ENCODE data around the gene SLX4IP.

Gene SLX4IP

GRCh38 chr20:10467681-10468339, 32.7 kb downstream of the SLX4IP start:
- DNase-seq: no peak

DNA sequence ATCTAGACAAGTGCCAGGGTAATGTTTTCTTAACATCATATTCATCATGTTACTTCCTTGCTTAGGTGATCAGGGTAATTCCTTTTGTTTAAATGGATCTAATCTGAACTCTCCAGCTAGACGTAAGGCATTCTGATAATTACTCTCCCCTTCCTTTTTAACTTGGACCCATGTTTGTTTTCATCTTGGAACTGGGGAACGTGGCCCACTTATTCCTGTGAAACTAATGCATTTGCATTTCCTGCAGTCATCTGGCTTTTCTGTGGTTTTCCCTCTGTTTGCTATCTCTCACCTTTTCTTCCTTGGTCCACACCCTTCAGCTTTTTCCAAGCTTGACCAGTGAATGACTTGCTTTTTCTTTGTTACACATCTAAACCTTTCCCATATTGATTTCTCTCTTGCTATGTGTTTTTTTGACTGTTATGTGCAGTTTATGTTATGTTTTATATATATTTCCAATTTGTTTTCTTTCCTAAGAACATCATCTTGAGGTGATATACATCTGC, 33.3 kb downstream of the SLX4IP start:
- DNase-seq: no peak

- no peak for DNase-seq
Measured at GRCh38 chr20:10469056-10469455, 34.0 kb downstream of the SLX4IP start.

- DNase-seq: no peak
Measured at GRCh38 chr20:10469599-10469998, 34.5 kb downstream of the SLX4IP start.

GRCh38 chr20:10470276-10470675, 35.2 kb downstream of the SLX4IP start:
- no peak for DNase-seq

DNA sequence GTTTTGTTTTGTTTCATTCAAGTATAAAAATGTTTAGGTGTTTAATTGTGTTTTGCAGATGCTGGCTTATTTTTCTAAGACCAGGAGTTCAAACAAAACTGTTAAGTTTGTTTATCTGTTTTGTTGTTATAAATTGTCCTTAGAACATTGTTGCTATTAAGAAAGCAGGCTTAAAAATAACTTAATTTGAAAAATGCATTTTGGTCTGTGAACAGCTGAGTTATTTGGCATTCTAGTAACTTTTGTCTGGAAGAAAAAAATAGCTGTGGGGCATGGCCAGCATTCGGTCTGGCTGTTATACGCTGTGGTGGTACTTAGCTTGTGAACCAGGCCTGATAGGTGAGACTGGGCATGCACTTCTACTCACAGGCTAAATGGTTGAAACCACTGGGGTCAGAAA, 37.8 kb downstream of the SLX4IP start:
- no peak for DNase-seq

- DNase-seq: no peak
Measured at GRCh38 chr20:10474606-10475184, 39.6 kb downstream of the SLX4IP start.

DNA sequence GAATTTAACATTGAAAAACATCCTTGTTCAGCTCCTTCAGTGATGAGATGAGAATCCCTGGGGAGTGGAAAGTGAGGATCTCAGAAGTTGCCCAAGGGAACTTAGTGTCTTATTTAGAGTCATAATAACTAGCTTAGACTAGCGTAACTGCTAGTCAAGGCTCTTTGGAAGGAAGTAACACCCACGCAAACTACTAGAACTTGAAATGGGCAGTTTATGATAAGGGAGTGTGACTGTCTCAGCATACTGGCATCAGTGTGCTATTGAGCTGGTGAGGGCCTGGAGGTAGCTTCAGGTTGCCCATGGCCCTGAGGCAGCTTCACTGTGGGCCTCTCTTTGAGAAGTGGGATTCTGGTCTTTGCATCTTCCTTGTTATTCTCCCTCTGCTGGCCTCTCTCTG, 40.1 kb downstream of the SLX4IP start:
- no peak for DNase-seq

DNA sequence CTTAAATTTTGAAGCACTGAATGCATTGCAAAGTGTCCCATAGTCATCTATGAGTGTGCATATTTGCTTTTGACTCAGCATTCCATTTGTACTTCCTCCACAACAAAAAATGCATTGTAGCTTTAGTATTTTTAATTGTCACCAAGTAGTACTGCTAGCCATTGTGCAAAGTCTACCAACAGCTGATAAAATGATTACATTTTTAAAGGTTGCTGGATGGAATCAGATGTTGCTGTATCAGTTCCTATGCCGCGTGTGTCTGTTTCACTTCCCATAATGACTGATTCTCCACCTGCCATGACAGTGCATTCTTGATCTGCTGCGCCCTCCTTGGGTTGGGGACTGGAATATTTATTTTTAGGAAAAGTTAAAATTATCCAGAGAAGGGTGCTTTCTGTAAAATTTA, 41.2 kb downstream of the SLX4IP start:
- no peak for DNase-seq

GRCh38 chr20:10478205-10478604, 43.1 kb downstream of the SLX4IP start:
- no peak for DNase-seq

GRCh38 chr20:10478930-10479329, 43.8 kb downstream of the SLX4IP start:
- no peak for DNase-seq

GRCh38 chr20:10481676-10482075, 46.6 kb downstream of the SLX4IP start:
- DNase-seq: no peak

- DNase-seq: no peak
Measured at GRCh38 chr20:10483691-10484090, 48.6 kb downstream of the SLX4IP start.

DNA sequence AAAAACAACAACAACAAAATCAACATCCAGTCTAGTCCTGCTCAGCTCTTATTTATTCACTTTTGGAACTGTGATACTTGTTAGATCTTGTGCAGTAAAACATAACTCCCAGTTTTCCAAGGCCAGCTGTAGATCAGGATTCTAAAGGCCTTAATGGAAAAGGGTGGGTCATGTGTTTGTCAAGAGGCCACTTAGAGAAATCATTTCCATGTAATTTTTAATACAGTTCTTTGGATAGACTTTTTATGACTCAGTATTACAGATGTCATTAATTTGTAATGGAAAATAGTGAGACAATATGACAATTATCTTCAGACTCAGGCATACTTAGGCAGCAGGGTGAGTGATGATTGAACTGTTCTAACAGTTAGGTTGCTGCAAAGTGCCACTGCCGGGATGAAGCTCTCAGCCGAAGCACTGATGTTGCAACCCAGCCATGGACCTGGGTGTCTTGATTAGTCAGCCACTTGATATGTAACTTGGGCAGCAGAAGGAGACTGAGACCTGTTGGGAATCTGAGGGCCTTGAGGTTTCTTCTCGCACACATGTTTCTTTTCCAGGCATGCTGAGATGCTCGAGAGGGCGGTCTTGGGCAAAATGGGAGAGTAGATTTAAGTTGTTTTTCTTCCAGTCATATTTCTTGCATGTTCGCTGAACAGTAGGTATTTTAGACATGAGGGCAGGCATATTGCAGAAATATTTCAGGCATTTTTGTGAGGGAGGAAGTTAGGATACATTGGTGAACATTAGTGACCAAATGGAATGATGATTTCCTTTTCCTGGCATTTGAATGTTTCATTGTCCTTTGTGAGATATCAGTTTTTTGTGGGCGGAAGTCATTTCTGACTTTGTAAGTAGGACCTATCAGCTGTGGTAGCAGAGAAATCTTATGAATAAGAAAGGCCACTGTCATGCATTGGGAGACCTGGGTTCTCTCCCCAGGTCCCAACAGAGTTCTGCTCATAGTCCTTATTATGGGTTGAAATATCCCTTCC, 52.3 kb downstream of the SLX4IP start:
- peak; percentile 50 for DNase-seq

GRCh38 chr20:10488534-10488933, 53.4 kb downstream of the SLX4IP start:
- no peak for DNase-seq

GRCh38 chr20:10489853-10490252, 54.7 kb downstream of the SLX4IP start:
- DNase-seq: no peak

GRCh38 chr20:10490257-10490656, 55.2 kb downstream of the SLX4IP start:
- no peak for DNase-seq

- no peak for DNase-seq
Measured at GRCh38 chr20:10490706-10491105, 55.6 kb downstream of the SLX4IP start.

DNA sequence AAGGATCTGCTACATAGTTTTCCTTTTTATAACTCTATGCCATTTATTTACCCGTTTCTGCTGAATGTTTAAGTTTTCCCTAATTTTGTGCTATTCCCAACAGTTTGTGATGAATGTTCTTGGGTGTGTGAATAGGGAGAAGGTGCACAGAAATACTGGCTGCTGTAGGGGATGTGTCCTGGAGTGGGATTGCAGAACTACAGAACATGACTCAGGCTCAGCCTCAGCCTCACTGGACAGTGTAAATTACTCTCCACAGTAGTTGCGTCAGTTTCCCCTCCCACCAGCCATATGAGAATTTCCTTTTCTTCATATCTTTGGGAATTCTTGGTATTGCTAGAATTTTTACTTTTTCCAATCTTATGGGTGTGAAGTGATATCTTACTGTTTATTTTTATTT, 57.0 kb downstream of the SLX4IP start:
- DNase-seq: peak; percentile 28

- no peak for DNase-seq
Measured at GRCh38 chr20:10492844-10493243, 57.7 kb downstream of the SLX4IP start.

DNA sequence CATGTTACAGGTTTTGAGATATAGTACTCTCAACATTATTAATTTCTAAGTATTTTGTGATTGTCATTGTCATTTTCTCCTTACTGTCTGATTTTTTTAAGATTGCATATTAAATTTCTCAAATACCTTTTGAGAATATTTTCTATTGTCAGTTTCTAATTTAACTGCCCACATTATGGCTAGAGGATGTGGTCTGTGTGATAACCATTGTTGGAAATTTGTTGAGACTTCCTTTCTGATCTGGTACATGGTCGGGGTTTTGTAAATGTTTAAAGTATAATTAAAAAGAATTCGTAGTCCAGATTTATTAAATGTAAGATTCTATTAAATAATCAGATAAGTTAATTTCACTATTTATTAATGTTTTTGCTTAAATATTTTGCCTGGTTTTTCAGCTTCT, 60.1 kb downstream of the SLX4IP start:
- no peak for DNase-seq

DNA sequence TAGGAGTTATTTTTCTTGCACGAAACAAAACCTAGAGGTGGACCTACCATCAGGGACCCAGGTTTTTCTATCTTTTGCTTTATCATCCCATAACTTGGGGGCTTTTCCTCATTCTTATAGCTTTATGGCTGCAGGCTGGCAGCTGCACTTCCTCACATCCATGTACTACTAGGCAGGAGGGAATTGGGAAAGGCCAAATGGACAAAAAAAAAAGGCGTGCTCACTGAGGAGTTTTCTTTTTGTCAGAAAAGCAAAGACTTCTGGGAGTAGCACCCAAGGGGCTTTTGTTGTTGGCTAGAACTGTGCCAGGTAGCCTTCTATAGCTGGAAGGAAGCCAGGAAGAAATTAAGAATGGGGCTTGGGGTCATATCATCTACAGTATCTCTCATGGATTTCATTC, 61.4 kb downstream of the SLX4IP start:
- DNase-seq: no peak

DNA sequence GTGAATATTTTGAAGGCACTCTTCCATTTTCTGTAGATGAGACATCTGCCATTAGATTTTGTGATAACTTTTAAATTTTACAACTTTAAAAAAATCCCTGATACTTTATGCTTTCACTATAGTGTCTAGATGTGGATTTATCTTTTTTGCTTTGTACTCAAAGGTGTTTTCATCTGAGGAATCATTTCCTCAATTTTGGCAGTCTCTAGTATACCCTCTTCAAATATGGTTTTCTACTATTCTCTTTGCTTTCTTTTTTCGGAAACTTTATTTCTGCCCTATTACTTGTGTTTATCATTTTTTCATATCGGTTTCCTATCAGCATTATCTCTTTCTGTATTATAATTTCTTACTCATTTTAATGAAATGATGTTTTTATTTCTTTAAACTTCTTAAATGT, 62.2 kb downstream of the SLX4IP start:
- DNase-seq: no peak

- DNase-seq: no peak
Measured at GRCh38 chr20:10497791-10498190, 62.7 kb downstream of the SLX4IP start.
